ENCODE measurements around the gene BPIFA3. TPM values are rescaled to one million over a fixed set of nuclear protein-coding genes. Genes with fewer than 3 reads are reported as not detected.

Gene BPIFA3
- total RNA-seq, 2 experiments from 2014 or later: not detected

- H3K27me3 Mint-ChIP-seq (ENCODE audit: low read depth): no peaks in the 10 kb centered on the region
- intact Hi-C loops (cut with micrococcal nuclease): no loop called here
- H3K4me3 Mint-ChIP-seq: no peak overlapping the region
- no peak for DNase-seq
- H3K36me3 Mint-ChIP-seq (ENCODE audit: low read depth): no peaks in the 10 kb centered on the region
- no peaks in the 10 kb centered on the region for H3K4me1 Mint-ChIP-seq (ENCODE audit: low read depth)
- no peaks in the 10 kb centered on the region for H3K9me3 Mint-ChIP-seq
- CTCF ChIA-PET: no interaction called here
- H3K27ac Mint-ChIP-seq: no peak overlapping the region
Observed at GRCh38 chr20:33250666-33251065, 33.5 kb downstream of the BPIFA3 start.

GRCh38 chr20:33251496-33251895, 34.3 kb downstream of the BPIFA3 start:
- H3K4me1 Mint-ChIP-seq (ENCODE audit: low read depth): no peaks in the 10 kb centered on the region
- H3K4me3 Mint-ChIP-seq: no peak overlapping the region

GRCh38 chr20:33252460-33252859, 35.3 kb downstream of the BPIFA3 start:
- Mint-ChIP-seq H3K27ac (no peak overlapping the region), H3K36me3 (ENCODE audit: low read depth) (no peaks in the 10 kb centered on the region), H3K27me3 (ENCODE audit: low read depth) (peaks cover 3% of the 10 kb centered on the region), H3K4me3 (no peak overlapping the region), H3K9me3 (no peaks in the 10 kb centered on the region), H3K4me1 (ENCODE audit: low read depth) (no peaks in the 10 kb centered on the region)
- intact Hi-C loops (cut with micrococcal nuclease): no loop called here
- no peak for DNase-seq
- CTCF ChIA-PET: no interaction called here

More at GRCh38 chr20:33251496-33251895, 34.3 kb downstream of the BPIFA3 start:
- H3K9me3 Mint-ChIP-seq: no peaks in the 10 kb centered on the region
- DNase-seq: no peak
- intact Hi-C loops (cut with micrococcal nuclease): no loop called here
- H3K36me3 Mint-ChIP-seq (ENCODE audit: low read depth): no peaks in the 10 kb centered on the region
- H3K27me3 Mint-ChIP-seq (ENCODE audit: low read depth): peaks cover 3% of the 10 kb centered on the region
- CTCF ChIA-PET: no interaction called here
- H3K27ac Mint-ChIP-seq: no peak overlapping the region

GRCh38 chr20:33255005-33255404, 37.9 kb downstream of the BPIFA3 start:
- no peak for DNase-seq
- no peaks in the 10 kb centered on the region for H3K36me3 Mint-ChIP-seq (ENCODE audit: low read depth)
- H3K27me3 Mint-ChIP-seq (ENCODE audit: low read depth): peaks cover 3% of the 10 kb centered on the region

GRCh38 chr20:33257237-33257636, 40.1 kb downstream of the BPIFA3 start:
- H3K4me3 Mint-ChIP-seq: no peak overlapping the region
- no peaks in the 10 kb centered on the region for H3K4me1 Mint-ChIP-seq (ENCODE audit: low read depth)
- CTCF ChIA-PET: no interaction called here
- DNase-seq: no peak
- H3K27ac Mint-ChIP-seq: no peak overlapping the region
- no peaks in the 10 kb centered on the region for H3K9me3 Mint-ChIP-seq
- intact Hi-C loops (cut with micrococcal nuclease): no loop called here
- H3K27me3 Mint-ChIP-seq (ENCODE audit: low read depth): peaks cover 8% of the 10 kb centered on the region
- H3K36me3 Mint-ChIP-seq (ENCODE audit: low read depth): no peaks in the 10 kb centered on the region

More at GRCh38 chr20:33255005-33255404, 37.9 kb downstream of the BPIFA3 start:
- Mint-ChIP-seq H3K4me3 (no peak overlapping the region), H3K4me1 (ENCODE audit: low read depth) (no peaks in the 10 kb centered on the region), H3K27ac (no peak overlapping the region), H3K9me3 (no peaks in the 10 kb centered on the region)
- intact Hi-C loops (cut with micrococcal nuclease): no loop called here
- CTCF ChIA-PET: no interaction called here

GRCh38 chr20:33259371-33259770, 42.2 kb downstream of the BPIFA3 start:
- no peaks in the 10 kb centered on the region for H3K36me3 Mint-ChIP-seq (ENCODE audit: low read depth)
- H3K4me1 Mint-ChIP-seq (ENCODE audit: low read depth): no peaks in the 10 kb centered on the region
- peaks cover 8% of the 10 kb centered on the region for H3K27me3 Mint-ChIP-seq (ENCODE audit: low read depth)
- H3K9me3 Mint-ChIP-seq: no peaks in the 10 kb centered on the region
- no peak for DNase-seq
- CTCF ChIA-PET: interaction anchor here (1.1 kb wide), 1 partner anchor 16 kb away, joined by 3 read pairs; no protein-coding TSS in a partner anchor
- no peak overlapping the region for H3K27ac Mint-ChIP-seq
- no peak overlapping the region for H3K4me3 Mint-ChIP-seq
- intact Hi-C loops (cut with micrococcal nuclease): no loop called here

- no peak overlapping the region for H3K27ac Mint-ChIP-seq
- H3K4me3 Mint-ChIP-seq: no peak overlapping the region
- CTCF ChIA-PET: interaction anchor here (0.7 to 1.4 kb wide), 2 partner anchors 31 to 32 kb away, joined by 3 to 6 read pairs; no protein-coding TSS in a partner anchor
- H3K27me3 Mint-ChIP-seq (ENCODE audit: low read depth): peaks cover 10% of the 10 kb centered on the region
- DNase-seq: no peak
- no peaks in the 10 kb centered on the region for H3K36me3 Mint-ChIP-seq (ENCODE audit: low read depth)
- H3K9me3 Mint-ChIP-seq: no peaks in the 10 kb centered on the region
- no peaks in the 10 kb centered on the region for H3K4me1 Mint-ChIP-seq (ENCODE audit: low read depth)
- intact Hi-C loops (cut with micrococcal nuclease): no loop called here
Observed at GRCh38 chr20:33261465-33261864, 44.3 kb downstream of the BPIFA3 start.

GRCh38 chr20:33262658-33263065, 45.5 kb downstream of the BPIFA3 start:
- H3K9me3 Mint-ChIP-seq: no peaks in the 10 kb centered on the region
- peak; percentile 28 for DNase-seq
- peaks cover 13% of the 10 kb centered on the region for H3K27me3 Mint-ChIP-seq (ENCODE audit: low read depth)

GRCh38 chr20:33263784-33264183, 46.6 kb downstream of the BPIFA3 start:
- no peak for DNase-seq
- Mint-ChIP-seq H3K9me3 (no peaks in the 10 kb centered on the region), H3K4me1 (ENCODE audit: low read depth) (no peaks in the 10 kb centered on the region), H3K4me3 (no peak overlapping the region), H3K27ac (no peak overlapping the region), H3K36me3 (ENCODE audit: low read depth) (no peaks in the 10 kb centered on the region), H3K27me3 (ENCODE audit: low read depth) (peaks cover 17% of the 10 kb centered on the region)
- CTCF ChIA-PET: interaction anchor here (0.7 kb wide), 1 partner anchor 11 kb away, joined by 4 read pairs; no protein-coding TSS in a partner anchor
- intact Hi-C loops (cut with micrococcal nuclease): no loop called here

More at GRCh38 chr20:33262658-33263065, 45.5 kb downstream of the BPIFA3 start:
- Mint-ChIP-seq H3K36me3 (ENCODE audit: low read depth) (no peaks in the 10 kb centered on the region), H3K27ac (no peak overlapping the region), H3K4me3 (no peak overlapping the region), H3K4me1 (ENCODE audit: low read depth) (no peaks in the 10 kb centered on the region)
- intact Hi-C loops (cut with micrococcal nuclease): no loop called here
- CTCF ChIA-PET: interaction anchor here (0.8 to 1.3 kb wide), 5 partner anchors 25 to 100 kb away, joined by 3 to 7 read pairs (median 4); no protein-coding TSS in a partner anchor

- Mint-ChIP-seq H3K9me3 (no peaks in the 10 kb centered on the region), H3K36me3 (ENCODE audit: low read depth) (no peaks in the 10 kb centered on the region), H3K4me3 (no peak overlapping the region), H3K27ac (no peak overlapping the region), H3K27me3 (ENCODE audit: low read depth) (peaks cover 12% of the 10 kb centered on the region), H3K4me1 (ENCODE audit: low read depth) (no peaks in the 10 kb centered on the region)
- intact Hi-C loops (cut with micrococcal nuclease): no loop called here
- no peak for DNase-seq
- CTCF ChIA-PET: interaction anchor here (0.6 kb wide), 1 partner anchor 73 kb away, joined by 3 read pairs; no protein-coding TSS in a partner anchor
Observed at GRCh38 chr20:33267701-33268100, 50.5 kb downstream of the BPIFA3 start.

- intact Hi-C loops (cut with micrococcal nuclease): no loop called here
- no peaks in the 10 kb centered on the region for H3K9me3 Mint-ChIP-seq
- no peaks in the 10 kb centered on the region for H3K4me1 Mint-ChIP-seq (ENCODE audit: low read depth)
- H3K4me3 Mint-ChIP-seq: no peak overlapping the region
- CTCF ChIA-PET: no interaction called here
- H3K27ac Mint-ChIP-seq: no peak overlapping the region
- DNase-seq: no peak
- H3K27me3 Mint-ChIP-seq (ENCODE audit: low read depth): peaks cover 5% of the 10 kb centered on the region
- no peaks in the 10 kb centered on the region for H3K36me3 Mint-ChIP-seq (ENCODE audit: low read depth)
Observed at GRCh38 chr20:33272155-33272873, 55.2 kb downstream of the BPIFA3 start.

GRCh38 chr20:33273117-33273851, 56.1 kb downstream of the BPIFA3 start:
- DNase-seq: no peak
- Mint-ChIP-seq H3K36me3 (ENCODE audit: low read depth) (no peaks in the 10 kb centered on the region), H3K4me3 (no peak overlapping the region), H3K27ac (no peak overlapping the region), H3K27me3 (ENCODE audit: low read depth) (peaks cover 2% of the 10 kb centered on the region), H3K9me3 (no peaks in the 10 kb centered on the region), H3K4me1 (ENCODE audit: low read depth) (no peaks in the 10 kb centered on the region)
- CTCF ChIA-PET: no interaction called here
- intact Hi-C loops (cut with micrococcal nuclease): no loop called here
